Measurements from ENCODE around the gene FLNB.

The FLNB gene, protein sequence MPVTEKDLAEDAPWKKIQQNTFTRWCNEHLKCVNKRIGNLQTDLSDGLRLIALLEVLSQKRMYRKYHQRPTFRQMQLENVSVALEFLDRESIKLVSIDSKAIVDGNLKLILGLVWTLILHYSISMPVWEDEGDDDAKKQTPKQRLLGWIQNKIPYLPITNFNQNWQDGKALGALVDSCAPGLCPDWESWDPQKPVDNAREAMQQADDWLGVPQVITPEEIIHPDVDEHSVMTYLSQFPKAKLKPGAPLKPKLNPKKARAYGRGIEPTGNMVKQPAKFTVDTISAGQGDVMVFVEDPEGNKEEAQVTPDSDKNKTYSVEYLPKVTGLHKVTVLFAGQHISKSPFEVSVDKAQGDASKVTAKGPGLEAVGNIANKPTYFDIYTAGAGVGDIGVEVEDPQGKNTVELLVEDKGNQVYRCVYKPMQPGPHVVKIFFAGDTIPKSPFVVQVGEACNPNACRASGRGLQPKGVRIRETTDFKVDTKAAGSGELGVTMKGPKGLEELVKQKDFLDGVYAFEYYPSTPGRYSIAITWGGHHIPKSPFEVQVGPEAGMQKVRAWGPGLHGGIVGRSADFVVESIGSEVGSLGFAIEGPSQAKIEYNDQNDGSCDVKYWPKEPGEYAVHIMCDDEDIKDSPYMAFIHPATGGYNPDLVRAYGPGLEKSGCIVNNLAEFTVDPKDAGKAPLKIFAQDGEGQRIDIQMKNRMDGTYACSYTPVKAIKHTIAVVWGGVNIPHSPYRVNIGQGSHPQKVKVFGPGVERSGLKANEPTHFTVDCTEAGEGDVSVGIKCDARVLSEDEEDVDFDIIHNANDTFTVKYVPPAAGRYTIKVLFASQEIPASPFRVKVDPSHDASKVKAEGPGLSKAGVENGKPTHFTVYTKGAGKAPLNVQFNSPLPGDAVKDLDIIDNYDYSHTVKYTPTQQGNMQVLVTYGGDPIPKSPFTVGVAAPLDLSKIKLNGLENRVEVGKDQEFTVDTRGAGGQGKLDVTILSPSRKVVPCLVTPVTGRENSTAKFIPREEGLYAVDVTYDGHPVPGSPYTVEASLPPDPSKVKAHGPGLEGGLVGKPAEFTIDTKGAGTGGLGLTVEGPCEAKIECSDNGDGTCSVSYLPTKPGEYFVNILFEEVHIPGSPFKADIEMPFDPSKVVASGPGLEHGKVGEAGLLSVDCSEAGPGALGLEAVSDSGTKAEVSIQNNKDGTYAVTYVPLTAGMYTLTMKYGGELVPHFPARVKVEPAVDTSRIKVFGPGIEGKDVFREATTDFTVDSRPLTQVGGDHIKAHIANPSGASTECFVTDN (N-terminal part only)

DNA sequence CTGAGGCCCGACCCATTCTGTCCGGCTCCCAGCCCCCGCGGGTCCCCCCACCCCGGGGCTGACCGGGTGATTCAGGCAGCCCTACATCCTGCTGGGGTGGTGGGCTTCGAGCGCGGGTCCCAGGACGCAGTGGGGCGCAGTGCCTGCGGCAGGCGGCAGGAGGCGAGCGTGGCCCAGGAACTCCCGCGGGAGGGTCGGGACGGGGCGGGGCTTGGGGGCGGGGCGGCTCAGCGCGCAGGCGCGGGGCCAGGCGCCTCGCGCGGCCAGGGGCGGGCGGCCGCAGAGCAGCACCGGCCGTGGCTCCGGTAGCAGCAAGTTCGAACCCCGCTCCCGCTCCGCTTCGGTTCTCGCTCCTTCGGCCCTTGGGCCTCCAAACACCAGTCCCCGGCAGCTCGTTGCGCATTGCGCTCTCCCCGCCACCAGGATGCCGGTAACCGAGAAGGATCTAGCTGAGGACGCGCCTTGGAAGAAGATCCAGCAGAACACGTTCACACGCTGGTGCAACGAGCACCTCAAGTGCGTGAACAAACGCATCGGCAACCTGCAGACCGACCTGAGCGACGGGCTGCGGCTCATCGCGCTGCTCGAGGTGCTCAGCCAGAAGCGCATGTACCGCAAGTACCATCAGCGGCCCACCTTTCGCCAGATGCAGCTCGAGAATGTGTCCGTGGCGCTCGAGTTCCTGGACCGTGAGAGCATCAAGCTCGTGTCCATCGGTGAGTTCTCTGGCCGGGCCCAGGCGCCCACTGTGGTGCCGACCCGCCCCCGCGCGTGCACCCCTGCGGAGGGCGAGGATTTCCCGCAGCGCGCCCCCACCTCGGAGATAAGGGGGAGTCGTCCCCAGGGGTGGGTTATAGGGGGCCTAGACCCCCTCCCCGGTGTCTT, at the start of gene FLNB:
TSS of gene FLNB (plus strand) at position 282 of the 885 bp plus-strand sequence. CDS start at position 425, 143 bp downstream.
- DNase-seq, result peak; percentile 81
- Mint-ChIP-seq H3K27ac (peak within 1 kb of the TSS; percentile 81), H3K36me3 (peaks cover 4% of the 10 kb centered on the region), H3K9me3 (no peaks in the 10 kb centered on the region), H3K4me3 (peak within 1 kb of the TSS; percentile 82), H3K4me1 (peaks cover 42% of the 10 kb centered on the region), H3K27me3 (no peaks in the 10 kb centered on the region)
- CTCF ChIA-PET, result interaction anchor here (0.7 to 4.5 kb wide), 16 partner anchors 9 to 611 kb away, joined by 3 to 34 read pairs (median 4); no protein-coding TSS in a partner anchor

DNA sequence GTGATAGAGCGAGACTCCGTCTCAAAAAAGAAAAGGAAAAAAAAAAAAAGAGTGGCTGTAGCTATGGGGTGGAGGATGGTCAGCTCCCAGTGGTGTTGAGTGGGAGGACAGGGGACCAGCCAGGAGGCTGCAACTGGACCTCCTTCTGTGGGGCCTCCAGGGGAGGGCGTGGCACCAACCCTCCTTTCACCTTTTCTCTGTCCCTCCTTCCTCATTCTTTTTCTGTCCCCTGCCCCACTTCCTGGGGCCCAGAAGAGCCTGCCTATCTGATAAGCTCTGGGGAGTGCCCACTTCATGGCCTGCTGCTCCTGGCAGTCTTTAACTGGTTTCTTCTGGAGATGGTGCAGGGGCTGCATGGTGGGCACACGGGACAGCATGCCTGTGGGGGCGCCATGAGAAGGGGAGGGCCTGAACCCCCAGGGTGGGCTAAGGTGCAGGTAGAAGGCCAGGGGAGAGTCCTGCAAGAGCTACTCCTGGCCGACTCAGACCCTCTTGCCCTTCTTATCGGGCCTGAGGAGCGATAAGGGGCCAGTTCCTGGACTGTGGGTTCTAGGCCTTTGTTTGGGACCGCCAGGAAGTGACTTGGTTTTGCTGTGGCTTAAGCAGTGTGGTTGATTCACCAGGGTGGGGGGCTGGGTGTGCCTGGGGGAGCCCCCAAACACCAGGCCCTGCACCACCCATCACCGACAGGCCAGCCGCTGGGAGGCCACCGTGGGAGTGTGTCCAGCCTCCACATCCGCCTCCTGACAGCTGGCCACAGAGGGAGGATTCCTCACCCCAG, 49.4 kb upstream of the FLNB start:
- no peak overlapping the region for H3K4me3 Mint-ChIP-seq
- H3K27me3 Mint-ChIP-seq, result no peaks in the 10 kb centered on the region
- CTCF ChIA-PET, result interaction anchor here (0.6 kb wide), 1 partner anchor 227 kb away, joined by 3 read pairs; no protein-coding TSS in a partner anchor
- H3K4me1 Mint-ChIP-seq, result peaks cover 12% of the 10 kb centered on the region
- no peak for DNase-seq
- H3K9me3 Mint-ChIP-seq, result no peaks in the 10 kb centered on the region
- no peak overlapping the region for H3K27ac Mint-ChIP-seq
- H3K36me3 Mint-ChIP-seq, result no peaks in the 10 kb centered on the region

DNA sequence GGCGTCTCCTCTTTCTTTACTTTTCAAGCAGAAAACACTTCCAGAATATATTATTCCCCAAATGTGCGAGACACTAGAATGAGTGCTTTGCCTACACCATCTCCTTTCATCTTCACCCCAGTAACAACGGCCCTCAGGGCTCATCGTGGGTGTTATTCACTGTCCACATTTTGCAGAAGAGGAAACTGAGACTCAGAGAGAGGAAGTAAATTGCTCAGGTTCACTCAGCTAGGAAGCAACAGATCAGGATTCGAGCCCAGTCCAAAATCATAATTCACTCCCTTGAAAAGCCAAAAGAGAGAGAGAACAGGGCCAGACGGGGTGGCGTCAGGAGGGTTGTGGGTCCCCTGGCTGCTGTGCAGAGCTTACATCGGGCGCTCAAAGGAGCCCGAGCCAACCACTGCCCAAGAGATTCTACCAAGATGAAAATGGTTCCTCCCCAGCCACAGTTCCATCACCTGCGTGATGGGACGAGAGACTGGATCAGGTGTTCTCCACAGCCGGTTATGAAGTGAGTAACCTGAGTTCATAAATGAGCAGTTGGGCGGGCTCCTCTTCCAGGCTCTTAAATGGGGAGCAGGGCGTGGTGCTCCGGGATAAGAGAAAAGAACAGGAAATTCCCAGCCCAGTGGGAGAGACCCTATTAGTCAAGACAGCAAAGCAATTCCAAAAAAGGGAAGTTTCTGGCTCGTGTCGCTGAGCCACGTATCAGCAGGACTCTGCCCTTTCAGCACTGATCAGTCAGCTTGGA, 48.6 kb upstream of the FLNB start:
- no peak overlapping the region for H3K4me3 Mint-ChIP-seq
- no peaks in the 10 kb centered on the region for H3K9me3 Mint-ChIP-seq
- CTCF ChIA-PET, result interaction anchor here (0.7 to 1.5 kb wide), 2 partner anchors 213 to 214 kb away, joined by 3 read pairs; no protein-coding TSS in a partner anchor
- H3K27ac Mint-ChIP-seq, result no peak overlapping the region
- peaks cover 12% of the 10 kb centered on the region for H3K4me1 Mint-ChIP-seq
- H3K27me3 Mint-ChIP-seq, result no peaks in the 10 kb centered on the region
- DNase-seq, result no peak
- H3K36me3 Mint-ChIP-seq, result no peaks in the 10 kb centered on the region

DNA sequence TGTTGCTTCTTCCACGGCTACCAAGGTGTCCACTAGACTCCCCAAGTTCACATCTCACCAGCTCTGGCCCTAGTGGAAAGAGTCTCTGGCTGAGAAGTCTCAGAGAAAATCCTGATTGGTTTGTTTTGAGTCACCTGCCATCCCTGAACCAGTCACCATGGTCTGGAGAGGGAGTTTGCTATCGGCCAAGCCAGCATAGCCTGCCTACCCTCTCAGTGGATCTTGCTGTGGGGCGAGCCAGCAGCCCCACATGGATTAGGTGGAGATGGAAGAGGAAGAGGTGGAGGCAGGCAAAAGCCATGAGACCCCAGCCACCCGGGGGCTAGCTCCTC, 48.1 kb upstream of the FLNB start:
- Mint-ChIP-seq H3K36me3 (no peaks in the 10 kb centered on the region), H3K9me3 (no peaks in the 10 kb centered on the region), H3K4me1 (peaks cover 12% of the 10 kb centered on the region), H3K27me3 (no peaks in the 10 kb centered on the region), H3K4me3 (no peak overlapping the region), H3K27ac (no peak overlapping the region)
- no peak for DNase-seq
- CTCF ChIA-PET, result interaction anchor here (0.7 to 1.5 kb wide), 3 partner anchors 47 to 214 kb away, joined by 3 read pairs; no protein-coding TSS in a partner anchor

DNA sequence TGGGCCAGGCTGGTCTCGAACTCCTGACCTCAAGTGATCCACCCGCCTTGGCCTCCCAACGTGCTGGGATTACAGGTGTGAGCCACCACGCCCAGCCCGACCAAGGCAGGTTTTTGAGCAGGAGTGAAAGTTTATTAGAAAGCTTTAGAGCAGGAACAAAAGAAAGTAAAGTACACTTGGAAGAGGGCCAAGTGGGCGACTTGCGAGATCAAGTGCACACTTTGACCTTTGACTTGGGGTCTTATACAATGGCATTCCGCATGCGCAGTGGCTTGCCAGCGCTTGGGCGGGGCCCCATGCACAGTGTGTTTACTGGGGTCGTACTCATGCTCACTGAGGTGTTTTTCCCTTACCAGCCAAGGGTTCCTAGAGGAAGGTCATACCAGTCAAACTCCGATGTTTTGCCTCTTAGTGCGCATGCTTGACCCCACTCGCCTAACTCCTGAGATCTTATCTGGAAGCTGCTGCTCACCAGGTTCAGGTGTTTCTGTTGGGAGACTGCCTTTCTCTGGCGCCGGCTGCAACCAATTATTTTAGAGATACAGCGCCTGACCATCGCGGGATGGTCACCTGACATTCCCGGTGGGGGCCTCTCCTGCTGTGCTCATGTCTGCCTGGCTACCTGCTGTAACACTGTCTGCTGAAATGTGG, 46.9 kb upstream of the FLNB start:
- Mint-ChIP-seq H3K27ac (no peak overlapping the region), H3K27me3 (no peaks in the 10 kb centered on the region), H3K36me3 (no peaks in the 10 kb centered on the region), H3K4me3 (no peak overlapping the region), H3K9me3 (no peaks in the 10 kb centered on the region), H3K4me1 (peaks cover 12% of the 10 kb centered on the region)
- DNase-seq, result no peak
- CTCF ChIA-PET, result interaction anchor here (0.7 to 2.6 kb wide), 10 partner anchors 12 to 225 kb away, joined by 3 to 11 read pairs (median 6); partner anchors contain the start of gene FLNB

DNA sequence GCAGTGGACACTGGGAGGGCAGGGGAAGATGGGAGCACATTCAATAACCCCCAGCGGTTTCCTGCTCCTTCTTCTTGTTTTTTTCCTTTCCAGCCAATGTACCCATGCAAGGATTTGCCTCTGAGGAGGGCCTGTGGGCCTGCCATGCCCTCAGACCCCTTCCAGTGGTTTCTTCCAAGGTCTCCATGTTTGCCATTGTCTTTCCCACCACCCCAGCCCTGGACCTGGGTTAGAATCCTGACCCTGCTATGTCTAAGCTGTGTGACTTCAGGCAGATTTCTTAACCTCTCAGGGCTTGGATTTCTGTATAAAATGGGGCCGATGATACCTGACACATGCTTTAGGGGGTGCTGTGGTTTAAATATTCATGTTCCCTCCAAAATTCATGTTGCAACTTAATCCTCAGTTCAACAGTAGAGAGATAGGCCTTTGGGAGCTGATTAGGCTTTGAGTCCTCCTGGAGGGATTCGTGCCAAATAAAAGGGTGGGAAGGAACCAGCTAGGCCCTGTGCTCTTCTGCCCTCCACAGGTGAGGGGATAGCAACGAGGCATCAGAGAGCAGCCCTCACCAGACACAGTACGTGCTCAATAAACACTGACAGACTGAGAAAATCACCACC, 46.3 kb upstream of the FLNB start:
- Mint-ChIP-seq H3K27me3 (no peaks in the 10 kb centered on the region), H3K27ac (no peak overlapping the region), H3K4me3 (no peak overlapping the region), H3K36me3 (no peaks in the 10 kb centered on the region), H3K9me3 (no peaks in the 10 kb centered on the region), H3K4me1 (peaks cover 12% of the 10 kb centered on the region)
- CTCF ChIA-PET, result interaction anchor here (0.7 to 2.6 kb wide), 15 partner anchors 9 to 344 kb away, joined by 3 to 11 read pairs (median 5); partner anchors contain the start of genes FLNB, HTD2 and RPP14
- no peak for DNase-seq

DNA sequence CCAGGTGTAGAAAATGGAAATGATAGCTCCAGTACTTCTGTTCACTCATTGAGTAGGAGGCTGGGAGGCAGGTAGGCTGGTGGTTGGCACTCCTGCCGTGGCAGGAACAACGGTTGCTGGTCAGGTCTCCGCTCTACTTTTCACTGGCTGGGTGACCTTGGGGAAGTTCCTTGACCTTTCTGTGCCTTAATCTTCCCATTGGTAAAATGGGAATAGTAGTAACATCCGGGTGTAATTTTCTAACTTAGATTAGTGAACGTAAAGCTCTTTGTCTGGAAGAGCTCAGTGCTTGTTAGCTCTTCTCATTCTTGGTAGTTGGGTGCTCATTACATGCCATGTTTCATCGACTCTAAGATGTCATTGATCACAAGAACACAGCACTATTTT, 45.8 kb upstream of the FLNB start:
- CTCF ChIA-PET, result interaction anchor here (0.7 to 2.6 kb wide), 14 partner anchors 9 to 343 kb away, joined by 3 to 11 read pairs (median 5); partner anchors contain the start of genes FLNB, HTD2 and RPP14
- Mint-ChIP-seq H3K27ac (no peak overlapping the region), H3K27me3 (no peaks in the 10 kb centered on the region), H3K36me3 (no peaks in the 10 kb centered on the region), H3K4me1 (peaks cover 17% of the 10 kb centered on the region), H3K4me3 (no peak overlapping the region), H3K9me3 (no peaks in the 10 kb centered on the region)
- DNase-seq, result no peak

DNA sequence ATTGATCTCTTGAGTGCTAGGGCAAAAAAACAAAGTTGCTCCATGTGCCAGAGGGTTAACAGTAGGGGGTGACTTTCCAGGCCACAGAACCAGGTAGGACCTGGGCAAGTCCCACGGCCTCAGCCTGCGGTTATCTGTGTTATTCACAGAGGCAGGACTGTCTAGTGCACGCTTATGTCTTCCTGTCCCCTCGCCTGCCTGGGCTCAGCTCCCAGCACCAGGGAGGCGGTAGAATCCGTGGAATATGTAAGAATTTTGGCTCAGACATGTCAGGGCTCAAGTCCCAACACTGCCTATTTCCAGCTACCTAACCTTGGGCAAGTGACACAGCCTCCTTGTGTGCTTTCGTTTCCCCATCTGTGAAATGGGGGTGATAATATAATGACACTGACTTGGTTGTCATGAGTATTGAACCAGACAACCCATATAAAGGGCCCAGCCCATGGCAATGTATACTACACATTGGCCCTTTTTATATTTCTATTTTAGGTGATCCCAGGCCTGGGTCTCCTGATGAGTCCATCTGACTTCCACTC, 44.3 kb upstream of the FLNB start:
- CTCF ChIA-PET, result interaction anchor here (0.6 kb wide), 1 partner anchor 216 kb away, joined by 3 read pairs; no protein-coding TSS in a partner anchor
- H3K4me1 Mint-ChIP-seq, result peaks cover 23% of the 10 kb centered on the region
- no peak overlapping the region for H3K27ac Mint-ChIP-seq
- no peak overlapping the region for H3K4me3 Mint-ChIP-seq
- no peaks in the 10 kb centered on the region for H3K27me3 Mint-ChIP-seq
- H3K36me3 Mint-ChIP-seq, result no peaks in the 10 kb centered on the region
- no peaks in the 10 kb centered on the region for H3K9me3 Mint-ChIP-seq
- no peak for DNase-seq

DNA sequence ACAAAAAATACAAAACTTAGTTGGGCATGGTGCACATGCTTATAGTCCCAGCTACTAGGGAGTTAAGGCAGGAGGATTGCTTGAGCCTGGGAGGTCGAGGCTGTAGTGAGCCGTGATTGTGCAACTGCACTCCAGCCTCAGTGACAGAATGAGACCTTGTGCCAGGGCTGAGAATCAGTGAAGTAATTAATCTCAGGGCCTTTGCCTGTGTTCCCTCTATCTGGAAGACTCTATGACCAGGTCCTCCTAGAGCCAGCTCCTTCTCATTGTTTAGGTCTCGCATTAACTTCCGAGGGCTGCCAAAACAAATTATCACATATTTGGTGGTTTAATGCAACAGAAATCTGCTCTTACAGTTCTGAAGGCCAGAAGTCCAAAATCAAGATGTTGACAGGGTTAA, 41.4 kb upstream of the FLNB start:
- H3K9me3 Mint-ChIP-seq, result no peaks in the 10 kb centered on the region
- H3K4me1 Mint-ChIP-seq, result peaks cover 20% of the 10 kb centered on the region
- CTCF ChIA-PET, result interaction anchor here (1.5 kb wide), 1 partner anchor 41 kb away, joined by 3 read pairs; no protein-coding TSS in a partner anchor
- H3K36me3 Mint-ChIP-seq, result no peaks in the 10 kb centered on the region
- DNase-seq, result no peak
- peaks cover 5% of the 10 kb centered on the region for H3K27me3 Mint-ChIP-seq
- no peak overlapping the region for H3K27ac Mint-ChIP-seq
- H3K4me3 Mint-ChIP-seq, result no peak overlapping the region

DNA sequence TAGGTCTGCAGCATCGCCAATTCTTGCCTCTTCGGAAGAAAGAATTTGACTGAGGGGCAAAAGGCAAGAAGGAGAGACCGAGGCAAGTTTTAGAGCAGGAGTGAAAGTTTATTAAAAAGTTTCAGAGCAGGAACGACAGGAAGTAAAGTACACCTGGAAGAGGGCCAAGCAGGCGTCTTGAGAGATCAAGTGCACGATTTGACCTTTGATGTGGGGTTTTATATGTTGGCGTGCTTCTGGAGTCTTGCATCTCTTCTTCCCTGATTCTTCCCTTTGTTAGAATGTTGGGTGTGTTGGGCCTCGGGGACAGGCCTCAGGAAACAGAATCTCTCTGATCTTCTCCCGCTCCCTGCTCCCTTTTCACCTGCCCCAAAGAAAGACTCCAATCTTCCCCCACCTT, 40.6 kb upstream of the FLNB start:
- H3K4me3 Mint-ChIP-seq, result no peak overlapping the region
- DNase-seq, result peak; percentile 35
- peaks cover 7% of the 10 kb centered on the region for H3K27me3 Mint-ChIP-seq
- no peaks in the 10 kb centered on the region for H3K36me3 Mint-ChIP-seq
- no peak overlapping the region for H3K27ac Mint-ChIP-seq
- CTCF ChIA-PET, result interaction anchor here (0.6 kb wide), 1 partner anchor 828 kb away, joined by 3 read pairs; no protein-coding TSS in a partner anchor
- H3K9me3 Mint-ChIP-seq, result no peaks in the 10 kb centered on the region
- H3K4me1 Mint-ChIP-seq, result peaks cover 20% of the 10 kb centered on the region

DNA sequence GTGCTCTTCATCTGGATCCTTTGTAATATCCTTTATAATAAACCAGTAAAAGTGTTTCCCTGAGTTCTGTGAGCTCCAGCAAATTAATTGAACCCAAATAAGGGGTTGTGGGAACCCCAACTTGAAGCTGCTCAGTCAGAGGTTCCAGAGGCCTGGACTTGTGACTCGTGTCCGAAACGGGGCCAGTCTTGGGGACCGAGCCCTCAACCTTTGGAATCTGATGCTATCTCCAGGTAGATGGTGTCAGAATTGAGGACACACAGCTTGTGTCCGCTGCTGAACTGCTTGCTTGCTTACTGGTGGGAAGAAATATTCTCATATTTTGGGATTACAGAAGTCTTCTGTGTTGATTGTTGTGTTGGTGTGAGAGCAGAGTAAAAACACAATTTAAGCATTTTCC, 39.7 kb upstream of the FLNB start:
- Mint-ChIP-seq H3K27ac (no peak overlapping the region), H3K36me3 (no peaks in the 10 kb centered on the region), H3K4me3 (no peak overlapping the region), H3K9me3 (no peaks in the 10 kb centered on the region), H3K27me3 (peaks cover 12% of the 10 kb centered on the region), H3K4me1 (peaks cover 20% of the 10 kb centered on the region)
- CTCF ChIA-PET, result no interaction called here
- DNase-seq, result no peak

Measured in activated naive CD4-positive, alpha-beta T cell treated with anti-CD3 and anti-CD28 coated beads, Interleukin-2, amount 10 ng/mL, durations not matched to agents 7 days and 5 days (primary cell).